Testis (tissue), 2 donors: ENCODE data around the gene MTUS2.

Experiments
- POLR2A ChIP-seq: fragments of 450-650 bp; IDR thresholded peaks from one replicate; pipeline ENCODE4 v1.6.1; 2017; ENCODE audit warnings: antibody characterized with exemption, mild to moderate bottlenecking, moderate library complexity
- TF ChIP-seq, protein P1 (sequence below), 3 experiments: fragments of 450-650 bp in 2 of 3; fragments of 200-600 bp in 1 of 3; sonication (generic) in 1 of 3; IDR thresholded peaks; one replicate each; pipeline ENCODE4 v1.5.1; 2016 to 2019; ENCODE audit warnings: antibody characterized with exemption in 3 of 3, mild to moderate bottlenecking in 2 of 3, moderate library complexity in 1 of 3

DNA sequence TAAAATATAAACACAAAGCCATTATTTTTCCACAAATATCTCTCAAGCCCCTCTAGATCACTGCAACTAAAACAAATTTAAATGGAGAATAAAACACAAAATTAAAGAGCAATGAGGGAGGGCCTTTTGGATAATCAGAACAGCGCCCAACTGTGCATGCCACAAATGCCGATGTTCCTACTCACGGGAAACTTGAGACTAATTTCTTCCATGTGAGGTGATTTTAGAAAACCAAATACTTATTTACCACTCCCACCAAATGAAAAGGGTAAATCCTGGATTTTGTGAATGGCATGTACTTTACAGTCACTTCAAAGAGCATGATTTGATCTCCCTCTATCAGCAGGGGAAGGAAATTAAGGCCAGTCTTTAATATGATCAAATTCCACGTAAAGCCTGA lies 700.5 kb downstream of the MTUS2 start:
- TF ChIP-seq, protein P1, sequence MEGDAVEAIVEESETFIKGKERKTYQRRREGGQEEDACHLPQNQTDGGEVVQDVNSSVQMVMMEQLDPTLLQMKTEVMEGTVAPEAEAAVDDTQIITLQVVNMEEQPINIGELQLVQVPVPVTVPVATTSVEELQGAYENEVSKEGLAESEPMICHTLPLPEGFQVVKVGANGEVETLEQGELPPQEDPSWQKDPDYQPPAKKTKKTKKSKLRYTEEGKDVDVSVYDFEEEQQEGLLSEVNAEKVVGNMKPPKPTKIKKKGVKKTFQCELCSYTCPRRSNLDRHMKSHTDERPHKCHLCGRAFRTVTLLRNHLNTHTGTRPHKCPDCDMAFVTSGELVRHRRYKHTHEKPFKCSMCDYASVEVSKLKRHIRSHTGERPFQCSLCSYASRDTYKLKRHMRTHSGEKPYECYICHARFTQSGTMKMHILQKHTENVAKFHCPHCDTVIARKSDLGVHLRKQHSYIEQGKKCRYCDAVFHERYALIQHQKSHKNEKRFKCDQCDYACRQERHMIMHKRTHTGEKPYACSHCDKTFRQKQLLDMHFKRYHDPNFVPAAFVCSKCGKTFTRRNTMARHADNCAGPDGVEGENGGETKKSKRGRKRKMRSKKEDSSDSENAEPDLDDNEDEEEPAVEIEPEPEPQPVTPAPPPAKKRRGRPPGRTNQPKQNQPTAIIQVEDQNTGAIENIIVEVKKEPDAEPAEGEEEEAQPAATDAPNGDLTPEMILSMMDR (IDR thresholded peaks at IDR 0.05) = no peak
- TF ChIP-seq POLR2A = no peak
